GM12878 (cell line): ENCODE data around the gene VGLL4.

Experiments used
- CBX3 ChIP-seq: fragments of 200-600 bp; sonication (generic); IDR thresholded peaks from 2 replicates; pipeline ENCODE4 v1.6.1; 2016; ENCODE audit warnings: low read depth, borderline replicate concordance
- EP300 ChIP-seq, 2 experiments: fragments of 150-350 bp in 1 of 2; IDR thresholded peaks; 2 replicates each; pipeline ENCODE4 v1.6.1; 2011 to 2012; ENCODE audit warnings: low read depth in 2 of 2, low read length in 2 of 2, borderline replicate concordance in 1 of 2, improper control_type of control experiment in 1 of 2, inconsistent platforms in 1 of 2; ENCODE audit not compliant: control insufficient read depth in 1 of 2
- ESRRA ChIP-seq: IDR thresholded peaks from 2 replicates; pipeline ENCODE4 v1.6.1; 2012; ENCODE audit warnings: mild to moderate bottlenecking, low read length, improper control_type of control experiment
- JUNB ChIP-seq: IDR thresholded peaks from 2 replicates; pipeline ENCODE4 v1.6.1; 2016; ENCODE audit warnings: antibody characterized with exemption, mild to moderate bottlenecking
- NR2C2 ChIP-seq: IDR thresholded peaks from 2 replicates; pipeline ENCODE4 v1.6.1; 2011; ENCODE audit warnings: borderline replicate concordance, low read depth; ENCODE audit not compliant: control insufficient read depth, insufficient read length
- TF ChIP-seq, protein P1 (sequence below), 3 experiments: IDR thresholded peaks in 2 of 3; conservative IDR thresholded peaks in 1 of 3; 2 replicates each; pipeline ENCODE4 v1.5.1; 2011; ENCODE audit warnings: low read depth in 3 of 3, low read length in 3 of 3, mild to moderate bottlenecking in 3 of 3, control low read depth in 2 of 3, moderate library complexity in 2 of 3, inconsistent platforms in 1 of 3, mixed read lengths in 1 of 3; ENCODE audit not compliant: control insufficient read depth in 2 of 3, insufficient read depth in 1 of 3; ENCODE audit errors: extremely low read depth in 1 of 3
- TF ChIP-seq, protein P2 (sequence below): IDR thresholded peaks from 2 replicates; pipeline ENCODE4 v1.6.1; 2012; ENCODE audit warnings: mild to moderate bottlenecking, low read depth, low read length
- TF ChIP-seq, protein P3 (sequence below): IDR thresholded peaks from 2 replicates; pipeline ENCODE4 v1.6.1; 2011; ENCODE audit warnings: low read depth, mild to moderate bottlenecking, low read length, moderate library complexity, borderline replicate concordance; ENCODE audit errors: extremely low read depth

DNA sequence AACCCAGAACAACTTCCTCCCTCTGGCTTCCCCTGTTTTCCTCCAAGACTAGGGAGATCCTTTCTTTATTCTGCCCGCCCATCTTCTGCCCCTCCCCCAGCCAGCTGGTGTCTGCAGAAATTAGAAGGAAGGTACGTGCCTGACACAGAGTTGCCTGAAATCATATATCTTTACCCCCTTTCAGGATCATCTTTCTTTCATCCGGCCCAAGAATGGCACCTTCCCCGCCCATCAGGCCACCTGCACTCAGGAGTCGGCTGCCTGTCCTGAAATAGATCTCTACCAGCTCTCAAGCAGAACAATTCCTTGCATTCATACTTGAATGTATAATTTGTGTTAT lies 133.7 kb downstream of the VGLL4 start:
- TF ChIP-seq EP300 (IDR thresholded peaks at IDR 0.05; ENCODE audit: borderline replicate concordance in 1 of 2, control insufficient read depth in 1 of 2, low read depth in 2 of 2, low read length in 2 of 2) = no peak
- TF ChIP-seq CBX3 = no peak
- TF ChIP-seq, protein P1, sequence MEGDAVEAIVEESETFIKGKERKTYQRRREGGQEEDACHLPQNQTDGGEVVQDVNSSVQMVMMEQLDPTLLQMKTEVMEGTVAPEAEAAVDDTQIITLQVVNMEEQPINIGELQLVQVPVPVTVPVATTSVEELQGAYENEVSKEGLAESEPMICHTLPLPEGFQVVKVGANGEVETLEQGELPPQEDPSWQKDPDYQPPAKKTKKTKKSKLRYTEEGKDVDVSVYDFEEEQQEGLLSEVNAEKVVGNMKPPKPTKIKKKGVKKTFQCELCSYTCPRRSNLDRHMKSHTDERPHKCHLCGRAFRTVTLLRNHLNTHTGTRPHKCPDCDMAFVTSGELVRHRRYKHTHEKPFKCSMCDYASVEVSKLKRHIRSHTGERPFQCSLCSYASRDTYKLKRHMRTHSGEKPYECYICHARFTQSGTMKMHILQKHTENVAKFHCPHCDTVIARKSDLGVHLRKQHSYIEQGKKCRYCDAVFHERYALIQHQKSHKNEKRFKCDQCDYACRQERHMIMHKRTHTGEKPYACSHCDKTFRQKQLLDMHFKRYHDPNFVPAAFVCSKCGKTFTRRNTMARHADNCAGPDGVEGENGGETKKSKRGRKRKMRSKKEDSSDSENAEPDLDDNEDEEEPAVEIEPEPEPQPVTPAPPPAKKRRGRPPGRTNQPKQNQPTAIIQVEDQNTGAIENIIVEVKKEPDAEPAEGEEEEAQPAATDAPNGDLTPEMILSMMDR (IDR thresholded peaks at IDR 0.05 in 2 of 3, conservative IDR thresholded peaks at IDR 0.05 in 1 of 3; ENCODE audit: control insufficient read depth in 2 of 3, extremely low read depth in 1 of 3, insufficient read depth in 1 of 3, low read depth in 3 of 3, low read length in 3 of 3) = no peak
- TF ChIP-seq, protein P2, sequence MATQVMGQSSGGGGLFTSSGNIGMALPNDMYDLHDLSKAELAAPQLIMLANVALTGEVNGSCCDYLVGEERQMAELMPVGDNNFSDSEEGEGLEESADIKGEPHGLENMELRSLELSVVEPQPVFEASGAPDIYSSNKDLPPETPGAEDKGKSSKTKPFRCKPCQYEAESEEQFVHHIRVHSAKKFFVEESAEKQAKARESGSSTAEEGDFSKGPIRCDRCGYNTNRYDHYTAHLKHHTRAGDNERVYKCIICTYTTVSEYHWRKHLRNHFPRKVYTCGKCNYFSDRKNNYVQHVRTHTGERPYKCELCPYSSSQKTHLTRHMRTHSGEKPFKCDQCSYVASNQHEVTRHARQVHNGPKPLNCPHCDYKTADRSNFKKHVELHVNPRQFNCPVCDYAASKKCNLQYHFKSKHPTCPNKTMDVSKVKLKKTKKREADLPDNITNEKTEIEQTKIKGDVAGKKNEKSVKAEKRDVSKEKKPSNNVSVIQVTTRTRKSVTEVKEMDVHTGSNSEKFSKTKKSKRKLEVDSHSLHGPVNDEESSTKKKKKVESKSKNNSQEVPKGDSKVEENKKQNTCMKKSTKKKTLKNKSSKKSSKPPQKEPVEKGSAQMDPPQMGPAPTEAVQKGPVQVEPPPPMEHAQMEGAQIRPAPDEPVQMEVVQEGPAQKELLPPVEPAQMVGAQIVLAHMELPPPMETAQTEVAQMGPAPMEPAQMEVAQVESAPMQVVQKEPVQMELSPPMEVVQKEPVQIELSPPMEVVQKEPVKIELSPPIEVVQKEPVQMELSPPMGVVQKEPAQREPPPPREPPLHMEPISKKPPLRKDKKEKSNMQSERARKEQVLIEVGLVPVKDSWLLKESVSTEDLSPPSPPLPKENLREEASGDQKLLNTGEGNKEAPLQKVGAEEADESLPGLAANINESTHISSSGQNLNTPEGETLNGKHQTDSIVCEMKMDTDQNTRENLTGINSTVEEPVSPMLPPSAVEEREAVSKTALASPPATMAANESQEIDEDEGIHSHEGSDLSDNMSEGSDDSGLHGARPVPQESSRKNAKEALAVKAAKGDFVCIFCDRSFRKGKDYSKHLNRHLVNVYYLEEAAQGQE = no peak
- no peak for TF ChIP-seq ESRRA
- TF ChIP-seq, protein P3, sequence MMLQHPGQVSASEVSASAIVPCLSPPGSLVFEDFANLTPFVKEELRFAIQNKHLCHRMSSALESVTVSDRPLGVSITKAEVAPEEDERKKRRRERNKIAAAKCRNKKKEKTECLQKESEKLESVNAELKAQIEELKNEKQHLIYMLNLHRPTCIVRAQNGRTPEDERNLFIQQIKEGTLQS = no peak
- no peak for TF ChIP-seq JUNB
- no peak for TF ChIP-seq NR2C2
